ENCODE results near the gene CUEDC1.

- TF ChIP-seq RAD21 (IDR thresholded peaks at IDR 0.05; ENCODE audit: low read length): no peak
- TF ChIP-seq, protein P1, sequence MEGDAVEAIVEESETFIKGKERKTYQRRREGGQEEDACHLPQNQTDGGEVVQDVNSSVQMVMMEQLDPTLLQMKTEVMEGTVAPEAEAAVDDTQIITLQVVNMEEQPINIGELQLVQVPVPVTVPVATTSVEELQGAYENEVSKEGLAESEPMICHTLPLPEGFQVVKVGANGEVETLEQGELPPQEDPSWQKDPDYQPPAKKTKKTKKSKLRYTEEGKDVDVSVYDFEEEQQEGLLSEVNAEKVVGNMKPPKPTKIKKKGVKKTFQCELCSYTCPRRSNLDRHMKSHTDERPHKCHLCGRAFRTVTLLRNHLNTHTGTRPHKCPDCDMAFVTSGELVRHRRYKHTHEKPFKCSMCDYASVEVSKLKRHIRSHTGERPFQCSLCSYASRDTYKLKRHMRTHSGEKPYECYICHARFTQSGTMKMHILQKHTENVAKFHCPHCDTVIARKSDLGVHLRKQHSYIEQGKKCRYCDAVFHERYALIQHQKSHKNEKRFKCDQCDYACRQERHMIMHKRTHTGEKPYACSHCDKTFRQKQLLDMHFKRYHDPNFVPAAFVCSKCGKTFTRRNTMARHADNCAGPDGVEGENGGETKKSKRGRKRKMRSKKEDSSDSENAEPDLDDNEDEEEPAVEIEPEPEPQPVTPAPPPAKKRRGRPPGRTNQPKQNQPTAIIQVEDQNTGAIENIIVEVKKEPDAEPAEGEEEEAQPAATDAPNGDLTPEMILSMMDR (conservative IDR thresholded peaks at IDR 0.05; ENCODE audit: low read depth, low read length): no peak
- no peak for TF ChIP-seq NFE2L2 (IDR thresholded peaks at IDR 0.05; ENCODE audit: low read depth, low read length)
- no peak for TF ChIP-seq POLR2A (IDR thresholded peaks at IDR 0.05; ENCODE audit: low read depth, low read length)
- no peak for TF ChIP-seq MAFK (IDR thresholded peaks at IDR 0.05; ENCODE audit: low read depth, low read length)
- no peak for TF ChIP-seq SMC3 (IDR thresholded peaks at IDR 0.05; ENCODE audit: low read depth, low read length)
- TF ChIP-seq CEBPB (IDR thresholded peaks at IDR 0.05; ENCODE audit: low read depth, low read length): no peak
- TF ChIP-seq RCOR1 (IDR thresholded peaks at IDR 0.05; ENCODE audit: insufficient replicate concordance, low read length): no peak
- TF ChIP-seq MAZ (IDR thresholded peaks at IDR 0.05; ENCODE audit: borderline replicate concordance, low read depth, low read length): no peak
- no peak for TF ChIP-seq BHLHE40 (IDR thresholded peaks at IDR 0.05; ENCODE audit: low read depth, low read length)
- no peak for TF ChIP-seq ELK1 (IDR thresholded peaks at IDR 0.05; ENCODE audit: borderline replicate concordance, low read depth, low read length)
These were observed 7.9 kb upstream of the CUEDC1 start for GRCh38 chr17:57963149-57963511.

Data from IMR-90 (cell line).